AG09309 (cell line): ENCODE measurements around the gene NTSR1.

ENCODE experiments used
- DNase-seq: peaks from one replicate; pipeline ENCODE4 v3.0.0-alpha.2; 2010; ENCODE audit warnings: low read depth
- H3K4me3 ChIP-seq: 2 replicates; pipeline ENCODE4 v1.5.1; 2011; ENCODE audit warnings: mild to moderate bottlenecking, low read depth, low read length, moderate library complexity; ENCODE audit not compliant: control insufficient read depth
- CTCF ChIP-seq: IDR thresholded peaks from 2 replicates; pipeline ENCODE4 v1.5.1; 2011; ENCODE audit warnings: mild to moderate bottlenecking, low read depth, low read length, inconsistent platforms; ENCODE audit not compliant: insufficient read depth, control insufficient read depth; ENCODE audit errors: missing control alignments

The NTSR1 gene

GRCh38 chr20:62762801-62763368, 54.2 kb downstream of the NTSR1 start:
- TF ChIP-seq CTCF: no peak
- no peak for DNase-seq

GRCh38 chr20:62763404-62763803, 54.8 kb downstream of the NTSR1 start:
- no peak for TF ChIP-seq CTCF
- no peak overlapping the region for H3K4me3 ChIP-seq
- DNase-seq: no peak

More at GRCh38 chr20:62762801-62763368, 54.2 kb downstream of the NTSR1 start:
- H3K4me3 ChIP-seq: no peak overlapping the region

- no peak for DNase-seq
- H3K4me3 ChIP-seq: no peak overlapping the region
- TF ChIP-seq CTCF: no peak
Measured at GRCh38 chr20:62764156-62764935, 55.7 kb downstream of the NTSR1 start.

- no peak for DNase-seq
- TF ChIP-seq CTCF: no peak
- H3K4me3 ChIP-seq: no peak overlapping the region
Measured at GRCh38 chr20:62765021-62765420, 56.4 kb downstream of the NTSR1 start.

GRCh38 chr20:62765432-62766070, 56.9 kb downstream of the NTSR1 start:
- TF ChIP-seq CTCF: no peak
- DNase-seq: no peak
- no peak overlapping the region for H3K4me3 ChIP-seq

GRCh38 chr20:62766071-62766450, 57.4 kb downstream of the NTSR1 start:
- DNase-seq: no peak
- H3K4me3 ChIP-seq: no peak overlapping the region
- no peak for TF ChIP-seq CTCF
